ENCODE results near the gene FAM170B. TPM values are rescaled to one million over a fixed set of nuclear protein-coding genes. Genes with fewer than 3 reads are reported as not detected.

The FAM170B gene
- total RNA-seq, 1 experiment from 2014 or later, result not detected

DNA sequence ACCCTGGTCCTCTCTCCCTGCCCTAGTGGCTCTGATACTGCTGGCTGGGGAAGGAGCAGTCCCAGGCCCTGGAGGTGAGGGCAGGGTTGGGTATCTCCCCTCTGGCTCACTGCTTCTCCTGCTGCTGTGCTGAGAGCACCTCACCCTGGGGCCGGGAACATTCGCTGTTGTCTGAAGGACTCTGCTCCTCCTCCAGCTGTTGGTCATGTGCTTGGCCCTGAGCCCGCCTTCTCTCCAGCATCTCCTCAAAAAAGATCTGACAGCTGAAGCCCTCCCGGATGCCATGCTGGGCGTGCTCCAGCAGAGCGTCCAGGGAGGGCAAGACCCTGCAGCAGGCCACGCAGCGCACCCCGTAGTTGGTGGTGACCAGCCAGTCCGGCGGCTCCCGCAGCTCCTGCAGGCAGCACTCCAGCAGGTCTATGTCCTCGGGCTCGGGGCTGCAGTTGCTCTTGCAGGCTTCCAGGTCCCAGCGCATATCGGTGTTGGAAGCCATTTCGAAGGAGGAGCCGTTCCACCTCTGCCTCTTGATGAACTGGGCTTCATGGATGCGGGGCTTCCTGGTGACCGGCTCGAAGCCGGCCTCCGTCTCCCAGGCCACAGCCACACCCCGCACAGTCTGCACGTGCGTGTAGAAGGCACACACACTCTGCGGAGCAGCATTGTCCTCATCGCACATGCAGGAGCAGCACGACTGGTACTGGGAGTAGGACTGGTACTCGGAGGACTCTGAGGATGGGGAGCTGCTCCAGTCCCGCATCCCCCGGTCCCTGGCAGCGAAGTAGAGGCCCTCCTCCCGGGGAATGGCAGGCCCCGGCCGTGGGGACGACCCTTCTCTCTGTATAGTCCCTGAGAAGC lies 2.1 kb downstream of the FAM170B start:
- TF ChIP-seq TCF7 (CRISPR knock-in tag; IDR thresholded peaks at IDR 0.05; ENCODE audit: low read depth), result no peak
- TF ChIP-seq, protein P1, sequence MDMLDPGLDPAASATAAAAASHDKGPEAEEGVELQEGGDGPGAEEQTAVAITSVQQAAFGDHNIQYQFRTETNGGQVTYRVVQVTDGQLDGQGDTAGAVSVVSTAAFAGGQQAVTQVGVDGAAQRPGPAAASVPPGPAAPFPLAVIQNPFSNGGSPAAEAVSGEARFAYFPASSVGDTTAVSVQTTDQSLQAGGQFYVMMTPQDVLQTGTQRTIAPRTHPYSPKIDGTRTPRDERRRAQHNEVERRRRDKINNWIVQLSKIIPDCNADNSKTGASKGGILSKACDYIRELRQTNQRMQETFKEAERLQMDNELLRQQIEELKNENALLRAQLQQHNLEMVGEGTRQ (CRISPR knock-in tag; IDR thresholded peaks at IDR 0.05), result no peak
- TF ChIP-seq, protein P2, sequence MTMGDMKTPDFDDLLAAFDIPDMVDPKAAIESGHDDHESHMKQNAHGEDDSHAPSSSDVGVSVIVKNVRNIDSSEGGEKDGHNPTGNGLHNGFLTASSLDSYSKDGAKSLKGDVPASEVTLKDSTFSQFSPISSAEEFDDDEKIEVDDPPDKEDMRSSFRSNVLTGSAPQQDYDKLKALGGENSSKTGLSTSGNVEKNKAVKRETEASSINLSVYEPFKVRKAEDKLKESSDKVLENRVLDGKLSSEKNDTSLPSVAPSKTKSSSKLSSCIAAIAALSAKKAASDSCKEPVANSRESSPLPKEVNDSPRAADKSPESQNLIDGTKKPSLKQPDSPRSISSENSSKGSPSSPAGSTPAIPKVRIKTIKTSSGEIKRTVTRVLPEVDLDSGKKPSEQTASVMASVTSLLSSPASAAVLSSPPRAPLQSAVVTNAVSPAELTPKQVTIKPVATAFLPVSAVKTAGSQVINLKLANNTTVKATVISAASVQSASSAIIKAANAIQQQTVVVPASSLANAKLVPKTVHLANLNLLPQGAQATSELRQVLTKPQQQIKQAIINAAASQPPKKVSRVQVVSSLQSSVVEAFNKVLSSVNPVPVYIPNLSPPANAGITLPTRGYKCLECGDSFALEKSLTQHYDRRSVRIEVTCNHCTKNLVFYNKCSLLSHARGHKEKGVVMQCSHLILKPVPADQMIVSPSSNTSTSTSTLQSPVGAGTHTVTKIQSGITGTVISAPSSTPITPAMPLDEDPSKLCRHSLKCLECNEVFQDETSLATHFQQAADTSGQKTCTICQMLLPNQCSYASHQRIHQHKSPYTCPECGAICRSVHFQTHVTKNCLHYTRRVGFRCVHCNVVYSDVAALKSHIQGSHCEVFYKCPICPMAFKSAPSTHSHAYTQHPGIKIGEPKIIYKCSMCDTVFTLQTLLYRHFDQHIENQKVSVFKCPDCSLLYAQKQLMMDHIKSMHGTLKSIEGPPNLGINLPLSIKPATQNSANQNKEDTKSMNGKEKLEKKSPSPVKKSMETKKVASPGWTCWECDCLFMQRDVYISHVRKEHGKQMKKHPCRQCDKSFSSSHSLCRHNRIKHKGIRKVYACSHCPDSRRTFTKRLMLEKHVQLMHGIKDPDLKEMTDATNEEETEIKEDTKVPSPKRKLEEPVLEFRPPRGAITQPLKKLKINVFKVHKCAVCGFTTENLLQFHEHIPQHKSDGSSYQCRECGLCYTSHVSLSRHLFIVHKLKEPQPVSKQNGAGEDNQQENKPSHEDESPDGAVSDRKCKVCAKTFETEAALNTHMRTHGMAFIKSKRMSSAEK (CRISPR knock-in tag; IDR thresholded peaks at IDR 0.05; ENCODE audit: borderline replicate concordance), result no peak
- no peak for TF ChIP-seq ESRRA (CRISPR knock-in tag; IDR thresholded peaks at IDR 0.05; ENCODE audit: borderline replicate concordance)
- TF ChIP-seq TP53 (CRISPR knock-in tag; IDR thresholded peaks at IDR 0.05), result no peak
- no peak for TF ChIP-seq PRRX2 (CRISPR knock-in tag; IDR thresholded peaks at IDR 0.05)
- no peak for TF ChIP-seq FOXP1 (CRISPR knock-in tag; IDR thresholded peaks at IDR 0.05; ENCODE audit: borderline replicate concordance)
- TF ChIP-seq ZNF671 (CRISPR knock-in tag; IDR thresholded peaks at IDR 0.05), result no peak
- TF ChIP-seq, protein P3, sequence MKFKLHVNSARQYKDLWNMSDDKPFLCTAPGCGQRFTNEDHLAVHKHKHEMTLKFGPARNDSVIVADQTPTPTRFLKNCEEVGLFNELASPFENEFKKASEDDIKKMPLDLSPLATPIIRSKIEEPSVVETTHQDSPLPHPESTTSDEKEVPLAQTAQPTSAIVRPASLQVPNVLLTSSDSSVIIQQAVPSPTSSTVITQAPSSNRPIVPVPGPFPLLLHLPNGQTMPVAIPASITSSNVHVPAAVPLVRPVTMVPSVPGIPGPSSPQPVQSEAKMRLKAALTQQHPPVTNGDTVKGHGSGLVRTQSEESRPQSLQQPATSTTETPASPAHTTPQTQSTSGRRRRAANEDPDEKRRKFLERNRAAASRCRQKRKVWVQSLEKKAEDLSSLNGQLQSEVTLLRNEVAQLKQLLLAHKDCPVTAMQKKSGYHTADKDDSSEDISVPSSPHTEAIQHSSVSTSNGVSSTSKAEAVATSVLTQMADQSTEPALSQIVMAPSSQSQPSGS (CRISPR knock-in tag; IDR thresholded peaks at IDR 0.05; ENCODE audit: borderline replicate concordance, low read depth), result no peak
- TF ChIP-seq, protein P4, sequence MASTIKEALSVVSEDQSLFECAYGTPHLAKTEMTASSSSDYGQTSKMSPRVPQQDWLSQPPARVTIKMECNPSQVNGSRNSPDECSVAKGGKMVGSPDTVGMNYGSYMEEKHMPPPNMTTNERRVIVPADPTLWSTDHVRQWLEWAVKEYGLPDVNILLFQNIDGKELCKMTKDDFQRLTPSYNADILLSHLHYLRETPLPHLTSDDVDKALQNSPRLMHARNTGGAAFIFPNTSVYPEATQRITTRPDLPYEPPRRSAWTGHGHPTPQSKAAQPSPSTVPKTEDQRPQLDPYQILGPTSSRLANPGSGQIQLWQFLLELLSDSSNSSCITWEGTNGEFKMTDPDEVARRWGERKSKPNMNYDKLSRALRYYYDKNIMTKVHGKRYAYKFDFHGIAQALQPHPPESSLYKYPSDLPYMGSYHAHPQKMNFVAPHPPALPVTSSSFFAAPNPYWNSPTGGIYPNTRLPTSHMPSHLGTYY (CRISPR knock-in tag; IDR thresholded peaks at IDR 0.05), result no peak
- TF ChIP-seq GTF2I (CRISPR knock-in tag; conservative IDR thresholded peaks at IDR 0.05), result no peak
- TF ChIP-seq SMAD3 (CRISPR knock-in tag; IDR thresholded peaks at IDR 0.05; ENCODE audit: borderline replicate concordance), result no peak
- no peak for TF ChIP-seq TEAD4 (CRISPR knock-in tag; IDR thresholded peaks at IDR 0.05)
- no peak for TF ChIP-seq ZNF396 (CRISPR knock-in tag; IDR thresholded peaks at IDR 0.05; ENCODE audit: borderline replicate concordance)
- no peak for TF ChIP-seq CBFB (CRISPR knock-in tag; IDR thresholded peaks at IDR 0.05; ENCODE audit: low read depth)
- H3K9me3 Mint-ChIP-seq, result peaks cover 11% of the 10 kb centered on the region
- H3K4me1 Mint-ChIP-seq, result 0 out of 2 replicates have a peak, but pooled peaks cover 4% of the 10 kb centered on the region
- ChIA-PET POLR2A (no interaction called here), CTCF (interaction anchor here (0.8 to 2.0 kb wide), 2 partner anchors 12 to 33 kb away, joined by 3 to 10 read pairs; no protein-coding TSS in a partner anchor)
- DNase-seq (ENCODE audit: low spot score) (no peak), ATAC-seq (0 out of 2 replicates have a peak, but pooled peaks have one; percentile 20)
- no peaks in the 10 kb centered on the region for H3K36me3 Mint-ChIP-seq
- no peak overlapping the region; the same call in 1 of the 2 replicates for H3K27ac Mint-ChIP-seq
- peaks cover 6% of the 10 kb centered on the region; the same call in 1 of the 2 replicates for H3K27me3 Mint-ChIP-seq (ENCODE audit: low read depth)
- H3K4me3 Mint-ChIP-seq, result no peak overlapping the region

DNA sequence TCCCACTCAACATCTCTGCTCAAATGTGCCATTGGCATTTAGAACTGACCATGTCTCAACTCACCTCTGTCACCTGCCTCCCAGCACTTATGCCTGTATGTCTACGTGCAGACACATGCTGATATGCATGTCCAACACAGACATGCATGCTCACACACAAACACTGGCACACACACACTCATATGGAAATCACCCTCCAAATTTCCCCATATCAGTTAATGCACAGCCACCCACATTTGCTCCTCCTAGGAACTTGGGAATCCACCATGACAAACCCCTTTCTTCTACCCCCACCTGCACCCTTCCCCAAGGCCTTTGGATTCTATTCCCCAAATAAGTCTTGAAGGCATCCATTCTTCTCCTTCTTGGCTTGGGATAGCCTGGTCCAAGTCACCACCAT lies 4.4 kb downstream of the FAM170B start:
- Mint-ChIP-seq H3K27me3 (ENCODE audit: low read depth) (peaks cover 6% of the 10 kb centered on the region; the same call in 1 of the 2 replicates), H3K9me3 (peaks cover 12% of the 10 kb centered on the region), H3K27ac (no peak overlapping the region), H3K4me3 (no peak overlapping the region), H3K4me1 (no peaks in the 10 kb centered on the region), H3K36me3 (no peaks in the 10 kb centered on the region)
- POLR2A ChIA-PET, result no interaction called here
- ATAC-seq (no peak), DNase-seq (ENCODE audit: low spot score) (no peak)
- CTCF ChIA-PET, result no interaction called here
- TF ChIP-seq, protein P5, sequence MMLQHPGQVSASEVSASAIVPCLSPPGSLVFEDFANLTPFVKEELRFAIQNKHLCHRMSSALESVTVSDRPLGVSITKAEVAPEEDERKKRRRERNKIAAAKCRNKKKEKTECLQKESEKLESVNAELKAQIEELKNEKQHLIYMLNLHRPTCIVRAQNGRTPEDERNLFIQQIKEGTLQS (CRISPR knock-in tag; conservative IDR thresholded peaks at IDR 0.05), result no peak
- TF ChIP-seq, protein P6, sequence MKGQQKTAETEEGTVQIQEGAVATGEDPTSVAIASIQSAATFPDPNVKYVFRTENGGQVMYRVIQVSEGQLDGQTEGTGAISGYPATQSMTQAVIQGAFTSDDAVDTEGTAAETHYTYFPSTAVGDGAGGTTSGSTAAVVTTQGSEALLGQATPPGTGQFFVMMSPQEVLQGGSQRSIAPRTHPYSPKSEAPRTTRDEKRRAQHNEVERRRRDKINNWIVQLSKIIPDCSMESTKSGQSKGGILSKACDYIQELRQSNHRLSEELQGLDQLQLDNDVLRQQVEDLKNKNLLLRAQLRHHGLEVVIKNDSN (CRISPR knock-in tag; IDR thresholded peaks at IDR 0.05), result no peak
- no peak for TF ChIP-seq EMX1 (CRISPR knock-in tag; IDR thresholded peaks at IDR 0.05)
- no peak for TF ChIP-seq GABPB1 (CRISPR knock-in tag; IDR thresholded peaks at IDR 0.05)
- TF ChIP-seq NFYB (CRISPR knock-in tag; conservative IDR thresholded peaks at IDR 0.05; ENCODE audit: low read depth), result no peak
- TF ChIP-seq, protein P7, sequence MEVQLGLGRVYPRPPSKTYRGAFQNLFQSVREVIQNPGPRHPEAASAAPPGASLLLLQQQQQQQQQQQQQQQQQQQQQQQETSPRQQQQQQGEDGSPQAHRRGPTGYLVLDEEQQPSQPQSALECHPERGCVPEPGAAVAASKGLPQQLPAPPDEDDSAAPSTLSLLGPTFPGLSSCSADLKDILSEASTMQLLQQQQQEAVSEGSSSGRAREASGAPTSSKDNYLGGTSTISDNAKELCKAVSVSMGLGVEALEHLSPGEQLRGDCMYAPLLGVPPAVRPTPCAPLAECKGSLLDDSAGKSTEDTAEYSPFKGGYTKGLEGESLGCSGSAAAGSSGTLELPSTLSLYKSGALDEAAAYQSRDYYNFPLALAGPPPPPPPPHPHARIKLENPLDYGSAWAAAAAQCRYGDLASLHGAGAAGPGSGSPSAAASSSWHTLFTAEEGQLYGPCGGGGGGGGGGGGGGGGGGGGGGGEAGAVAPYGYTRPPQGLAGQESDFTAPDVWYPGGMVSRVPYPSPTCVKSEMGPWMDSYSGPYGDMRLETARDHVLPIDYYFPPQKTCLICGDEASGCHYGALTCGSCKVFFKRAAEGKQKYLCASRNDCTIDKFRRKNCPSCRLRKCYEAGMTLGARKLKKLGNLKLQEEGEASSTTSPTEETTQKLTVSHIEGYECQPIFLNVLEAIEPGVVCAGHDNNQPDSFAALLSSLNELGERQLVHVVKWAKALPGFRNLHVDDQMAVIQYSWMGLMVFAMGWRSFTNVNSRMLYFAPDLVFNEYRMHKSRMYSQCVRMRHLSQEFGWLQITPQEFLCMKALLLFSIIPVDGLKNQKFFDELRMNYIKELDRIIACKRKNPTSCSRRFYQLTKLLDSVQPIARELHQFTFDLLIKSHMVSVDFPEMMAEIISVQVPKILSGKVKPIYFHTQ (CRISPR knock-in tag; IDR thresholded peaks at IDR 0.05), result no peak
- no peak for TF ChIP-seq CREM (CRISPR knock-in tag; IDR thresholded peaks at IDR 0.05)
- TF ChIP-seq SOX15 (CRISPR knock-in tag; IDR thresholded peaks at IDR 0.05), result no peak
- TF ChIP-seq ETV6 (CRISPR knock-in tag; IDR thresholded peaks at IDR 0.05), result no peak
